HFFc6 (cell line): ENCODE data around the gene SMYD3. TPM values are rescaled to one million over a fixed set of nuclear protein-coding genes. Genes with fewer than 3 reads are reported as not detected.
A peak's percentile ranks its signal among the peaks of the same experiment; 100 is the strongest.

Experiments used
- DNase-seq: peaks from one replicate; pipeline ENCODE4 v3.0.0-alpha.2; 2018
- H3K27ac Mint-ChIP-seq: 2 replicates; pipeline ENCODE4 v1.8.0; 2020; ENCODE audit warnings: mild to moderate bottlenecking, mixed read lengths
- H3K27me3 Mint-ChIP-seq: 2 replicates; pipeline ENCODE4 v1.8.0; 2021; ENCODE audit warnings: mild to moderate bottlenecking, moderate library complexity, mixed read lengths; ENCODE audit not compliant: insufficient read depth
- H3K36me3 Mint-ChIP-seq: 2 replicates; pipeline ENCODE4 v1.8.0; 2021; ENCODE audit warnings: low read depth, mixed read lengths
- H3K4me1 Mint-ChIP-seq: 2 replicates; pipeline ENCODE4 v1.8.0; 2020; ENCODE audit warnings: low read depth, mixed read lengths
- H3K4me3 Mint-ChIP-seq: 2 replicates; pipeline ENCODE4 v1.8.0; 2020; ENCODE audit warnings: mild to moderate bottlenecking, moderate library complexity, mixed read lengths
- H3K9me3 Mint-ChIP-seq: 2 replicates; pipeline ENCODE4 v1.8.0; 2020; ENCODE audit warnings: mild to moderate bottlenecking, mixed read lengths
- CTCF ChIP-seq: fragments of 200-600 bp; sonication (generic); IDR thresholded peaks from 2 replicates; pipeline ENCODE4 v1.5.0; 2021; ENCODE audit warnings: antibody characterized with exemption, mild to moderate bottlenecking
- total RNA-seq, 6 experiments: library from RNA; stranded (reverse); fragmentation: NEBNext Ultra II Directional; extraction: Animal tissue kit (Norgen Biotek cat#: 25700); gene quantifications; 2 replicates in 1 of 6; 3 replicates in 5 of 6; pipeline ENCODE4 v1.2.3, GENCODE V29; 2021

SMYD3 gene
- total RNA-seq, 6 experiments from 2014 or later: 28.4 to 37.9 (median 31.2) TPM

GRCh38 chr1:246516126-246516525 lies 9.0 kb upstream of the SMYD3 start:
- no peak for DNase-seq
- Mint-ChIP-seq H3K9me3 (peaks cover 55% of the 10 kb centered on the region), H3K36me3 (peaks cover 25% of the 10 kb centered on the region), H3K27ac (no peak overlapping the region), H3K4me3 (no peak overlapping the region), H3K4me1 (no peaks in the 10 kb centered on the region), H3K27me3 (peaks cover 6% of the 10 kb centered on the region)
- TF ChIP-seq CTCF: no peak

- Mint-ChIP-seq H3K4me1 (no peaks in the 10 kb centered on the region), H3K27ac (no peak overlapping the region), H3K4me3 (no peak overlapping the region), H3K27me3 (peaks cover 6% of the 10 kb centered on the region), H3K9me3 (peaks cover 55% of the 10 kb centered on the region), H3K36me3 (peaks cover 25% of the 10 kb centered on the region)
- no peak for TF ChIP-seq CTCF
- DNase-seq: no peak
These were observed 8.4 kb upstream of the SMYD3 start for GRCh38 chr1:246515390-246516005.

GRCh38 chr1:246513619-246514343 lies 6.7 kb upstream of the SMYD3 start:
- TF ChIP-seq CTCF: no peak
- peaks cover 45% of the 10 kb centered on the region for H3K9me3 Mint-ChIP-seq

GRCh38 chr1:246513041-246513440 lies 6.0 kb upstream of the SMYD3 start:
- peaks cover 41% of the 10 kb centered on the region for H3K9me3 Mint-ChIP-seq
- no peak for DNase-seq
- H3K27me3 Mint-ChIP-seq: no peaks in the 10 kb centered on the region; the same call in 1 of the 2 replicates
- no peak for TF ChIP-seq CTCF
- H3K4me1 Mint-ChIP-seq: no peaks in the 10 kb centered on the region
- no peak overlapping the region for H3K27ac Mint-ChIP-seq
- H3K4me3 Mint-ChIP-seq: no peak overlapping the region
- peaks cover 25% of the 10 kb centered on the region for H3K36me3 Mint-ChIP-seq

More at GRCh38 chr1:246513619-246514343, 6.7 kb upstream of the SMYD3 start:
- no peak overlapping the region for H3K27ac Mint-ChIP-seq
- H3K36me3 Mint-ChIP-seq: peaks cover 25% of the 10 kb centered on the region
- H3K27me3 Mint-ChIP-seq: peaks cover 2% of the 10 kb centered on the region; the same call in 1 of the 2 replicates
- no peaks in the 10 kb centered on the region for H3K4me1 Mint-ChIP-seq
- no peak for DNase-seq
- H3K4me3 Mint-ChIP-seq: peak overlapping the region; percentile 58; the same call in 1 of the 2 replicates

GRCh38 chr1:246512635-246513034 lies 5.6 kb upstream of the SMYD3 start:
- no peak for DNase-seq
- no peaks in the 10 kb centered on the region; the same call in 1 of the 2 replicates for H3K27me3 Mint-ChIP-seq
- H3K36me3 Mint-ChIP-seq: peaks cover 25% of the 10 kb centered on the region
- no peak for TF ChIP-seq CTCF
- no peak overlapping the region for H3K27ac Mint-ChIP-seq
- H3K9me3 Mint-ChIP-seq: peaks cover 39% of the 10 kb centered on the region
- H3K4me3 Mint-ChIP-seq: no peak overlapping the region
- H3K4me1 Mint-ChIP-seq: peaks cover 3% of the 10 kb centered on the region
